ENCODE data around the gene WEE2. TPM values are rescaled to one million over a fixed set of nuclear protein-coding genes. Genes with fewer than 3 reads are reported as not detected.

The WEE2 gene
- polyA plus RNA-seq, 5 donors = 0.26 to 0.60 (median 0.44) TPM

DNA sequence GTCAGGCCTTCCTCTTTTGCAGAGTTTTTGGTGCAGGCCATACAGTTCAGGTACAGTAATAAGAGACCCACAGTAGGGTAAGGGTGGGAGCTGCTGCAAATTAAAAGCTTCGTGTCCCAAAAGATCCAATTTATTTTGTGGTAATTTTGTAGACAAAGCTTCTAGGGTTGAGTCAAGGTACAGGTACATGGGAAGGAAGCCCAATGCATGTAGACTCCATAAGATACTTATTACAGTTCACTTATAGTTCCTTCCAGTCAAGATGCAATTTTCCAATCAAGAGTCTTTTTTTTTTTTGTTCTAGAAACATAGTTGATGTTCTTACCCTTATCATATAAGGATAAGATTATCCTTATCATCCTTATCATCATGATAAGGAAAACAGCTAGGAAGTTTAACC is 68.2 kb downstream of the WEE2 start, which contains the start of gene TAS2R4:
Gene TAS2R4, plus strand, starts transcription at position 301 of the 400 bp plus-strand sequence. CDS start 1,815 bp downstream, outside the sequence.
- DNase-seq = no peak

Other genes with a start within 250 kb of the WEE2 start
- gene AGK, start 156.9 kb upstream of the WEE2 start, polyA plus RNA-seq (ENCODE audit: insufficient read depth in 1 of 5, insufficient read length in 5 of 5, low replicate concordance in 1 of 5) = 10 to 100 TPM; 34.6 to 41.5 (median 40.2) TPM
- gene DENND11, start 6.2 kb upstream of the WEE2 start, polyA plus RNA-seq (ENCODE audit: insufficient read depth in 1 of 5, insufficient read length in 5 of 5, low replicate concordance in 1 of 5) = 10 to 100 TPM; 30.4 to 50.4 (median 40.0) TPM
- 100 to 1,000 TPM; 115 to 148 (median 119) TPM for gene SSBP1, start 30.0 kb downstream of the WEE2 start, polyA plus RNA-seq (ENCODE audit: insufficient read depth in 1 of 5, insufficient read length in 5 of 5, low replicate concordance in 1 of 5)
- 1 to 10 TPM in 4 of 5 donors, under 1 TPM in 1; 0.24 to 2.5 (median 2.0) TPM for gene TAS2R3, start 55.7 kb downstream of the WEE2 start, polyA plus RNA-seq (ENCODE audit: insufficient read depth in 1 of 5, insufficient read length in 5 of 5, low replicate concordance in 1 of 5)
- gene TAS2R4, start 68.3 kb downstream of the WEE2 start, polyA plus RNA-seq (ENCODE audit: insufficient read depth in 1 of 5, insufficient read length in 5 of 5, low replicate concordance in 1 of 5) = 1 to 10 TPM; 1.9 to 6.3 (median 5.5) TPM
- gene TAS2R5, start 81.9 kb downstream of the WEE2 start, polyA plus RNA-seq (ENCODE audit: insufficient read depth in 1 of 5, insufficient read length in 5 of 5, low replicate concordance in 1 of 5) = 10 to 100 TPM in 2 of 5 donors, 1 to 10 TPM in 3; 6.2 to 11.0 (median 6.7) TPM
- 1 to 10 TPM in 1 of 5 donors, under 1 TPM in 4; 0.38 to 1.6 (median 0.50) TPM for gene PRSS37, start 133.1 kb downstream of the WEE2 start, polyA plus RNA-seq (ENCODE audit: insufficient read depth in 1 of 5, insufficient read length in 5 of 5, low replicate concordance in 1 of 5)
- not detected for gene OR9A4, start 208.0 kb downstream of the WEE2 start, polyA plus RNA-seq (ENCODE audit: insufficient read depth in 1 of 5, insufficient read length in 5 of 5, low replicate concordance in 1 of 5)
- gene CLEC5A, start 238.6 kb downstream of the WEE2 start, polyA plus RNA-seq (ENCODE audit: insufficient read depth in 1 of 5, insufficient read length in 5 of 5, low replicate concordance in 1 of 5) = 1 to 10 TPM in 2 of 5 donors, under 1 TPM in 3; 0.18 to 1.2 (median 0.80) TPM